H1 (cell line): ENCODE measurements around the gene DERL2. TPM values are rescaled to one million over a fixed set of nuclear protein-coding genes. Genes with fewer than 3 reads are reported as not detected.

Source experiments
- CTCF ChIA-PET: fragments of 300-600 bp; sonication (Branson Sonifier 250); formaldehyde crosslinking; loops from one replicate; lab custom pipeline; 2021; ENCODE audit not compliant: partially characterized antibody; lab: Charles Lee
- POLR2A ChIA-PET: fragments of 300-600 bp; sonication (Branson Sonifier 250); formaldehyde crosslinking; loops from one replicate; lab custom pipeline; 2021; ENCODE audit warnings: inconsistent platforms; ENCODE audit not compliant: partially characterized antibody; lab: Charles Lee
- DNase-seq, 2 experiments: peaks; one replicate each; pipeline versions ENCODE4 v3.0.0 to v3.0.0-alpha.2; 2010 to 2022; ENCODE audit warnings: low spot score in 2 of 2, low read depth in 1 of 2, mixed read lengths in 1 of 2
- FAIRE-seq: peaks from 2 replicates; lab custom pipeline; 2011; peaks lifted over from hg19 to GRCh38; lab: Jason Lieb, UNC
- H2AFZ ChIP-seq: 2 replicates; pipeline ENCODE4 v1.8.1; 2012; ENCODE audit warnings: low read length, inconsistent platforms
- H2AK5ac ChIP-seq: 2 replicates; pipeline ENCODE4 v1.6.1; 2013; ENCODE audit warnings: low read depth, low read length
- H2BK120ac ChIP-seq: replicated peaks from 2 replicates; pipeline ENCODE3; 2013; ENCODE audit warnings: low read depth, low read length, inconsistent platforms
- H2BK12ac ChIP-seq: 2 replicates; pipeline ENCODE4 v1.6.1; 2013; ENCODE audit warnings: low read depth, low read length
- H2BK15ac ChIP-seq: 2 replicates; pipeline ENCODE4 v1.6.1; 2013; ENCODE audit warnings: low read length
- H2BK20ac ChIP-seq: 2 replicates; pipeline ENCODE4 v1.6.1; 2013; ENCODE audit warnings: low read length
- H2BK5ac ChIP-seq: 2 replicates; pipeline ENCODE4 v1.6.1; 2013; ENCODE audit warnings: low read depth, low read length
- H3K14ac ChIP-seq: 2 replicates; pipeline ENCODE4 v1.6.1; 2013; ENCODE audit warnings: inconsistent platforms; ENCODE audit not compliant: insufficient read length
- H3K18ac ChIP-seq: 2 replicates; pipeline ENCODE4 v1.6.1; 2013; ENCODE audit warnings: low read length; ENCODE audit errors: extremely low read depth
- H3K23ac ChIP-seq: 2 replicates; pipeline ENCODE4 v1.6.1; 2013; ENCODE audit warnings: inconsistent platforms; ENCODE audit not compliant: insufficient read length
- H3K23me2 ChIP-seq: 2 replicates; pipeline ENCODE4 v1.6.1; 2013; ENCODE audit warnings: low read depth, low read length
- H3K27ac ChIP-seq: 2 replicates; pipeline ENCODE4 v1.6.1; 2011; ENCODE audit warnings: low read depth, low read length, inconsistent platforms
- H3K27me3 ChIP-seq, 4 experiments: replicated peaks in 1 of 4; 1 replicate in 1 of 4; 2 replicates in 3 of 4; pipeline versions ENCODE4 v1.6.1 to v1.8.1; 2011 to 2013; ENCODE audit warnings: low read length in 3 of 4, mild to moderate bottlenecking in 3 of 4, inconsistent platforms in 2 of 4, mixed read lengths in 2 of 4, moderate library complexity in 1 of 4; ENCODE audit not compliant: control insufficient read depth in 3 of 4, insufficient read depth in 3 of 4; ENCODE audit errors: extremely low read depth in 1 of 4
- H3K36me3 ChIP-seq, 4 experiments: 2 replicates each; pipeline versions ENCODE4 v1.6.1 to v1.8.1; 2011 to 2013; ENCODE audit warnings: mild to moderate bottlenecking in 4 of 4, low read length in 3 of 4, moderate library complexity in 2 of 4, control low read depth in 1 of 4, inconsistent platforms in 1 of 4; ENCODE audit not compliant: insufficient read depth in 4 of 4, control insufficient read depth in 2 of 4
- H3K4ac ChIP-seq: replicated peaks from 2 replicates; pipeline ENCODE3; 2013; ENCODE audit warnings: low read length, low read depth, mixed read lengths, inconsistent platforms; ENCODE audit not compliant: insufficient read length
- H3K4me1 ChIP-seq, 4 experiments: replicated peaks in 1 of 4; 1 replicate in 1 of 4; 2 replicates in 3 of 4; pipeline versions ENCODE4 v1.6.1 to v1.8.1; 2011 to 2013; ENCODE audit warnings: low read length in 3 of 4, inconsistent platforms in 2 of 4, mixed read lengths in 1 of 4; ENCODE audit not compliant: insufficient read depth in 4 of 4, control insufficient read depth in 3 of 4
- H3K4me2 ChIP-seq, 2 experiments: 2 replicates each; pipeline versions ENCODE4 v1.6.1 to v1.8.1; 2011 to 2013; ENCODE audit warnings: low read depth in 2 of 2, low read length in 2 of 2, control low read depth in 1 of 2, inconsistent platforms in 1 of 2, mild to moderate bottlenecking in 1 of 2; ENCODE audit not compliant: insufficient read depth in 1 of 2
- H3K4me3 ChIP-seq, 4 experiments: fragments of 200-600, 300-600 bp in 1 of 4; sonication (generic), shearing (Covaris generic), sonication (Bioruptor Twin) in 1 of 4; 2 replicates each; pipeline versions ENCODE4 v1.5.1 to v1.8.1; 2011 to 2016; ENCODE audit warnings: low read length in 4 of 4, low read depth in 3 of 4, control low read depth in 2 of 4, inconsistent platforms in 2 of 4, mild to moderate bottlenecking in 2 of 4, mixed read lengths in 1 of 4, moderate library complexity in 1 of 4; ENCODE audit not compliant: insufficient read depth in 2 of 4; ENCODE audit errors: extremely low read depth in 1 of 4
- H3K56ac ChIP-seq: replicated peaks from 2 replicates; pipeline ENCODE3; 2013; ENCODE audit warnings: low read depth, mild to moderate bottlenecking, mixed read lengths, low read length, inconsistent platforms; ENCODE audit not compliant: insufficient read length
- H3K79me1 ChIP-seq: 2 replicates; pipeline ENCODE4 v1.6.1; 2013; ENCODE audit warnings: low read depth, low read length, control low read depth
- H3K79me2 ChIP-seq, 2 experiments: 2 replicates each; pipeline versions ENCODE4 v1.6.1 to v1.8.1; 2012 to 2013; ENCODE audit warnings: low read length in 2 of 2, mild to moderate bottlenecking in 2 of 2, inconsistent platforms in 1 of 2; ENCODE audit not compliant: insufficient read depth in 2 of 2, control insufficient read depth in 1 of 2
- H3K9ac ChIP-seq, 4 experiments: replicated peaks in 1 of 4; 1 replicate in 1 of 4; 2 replicates in 3 of 4; pipeline versions ENCODE4 v1.6.1 to v1.8.1; 2011 to 2013; ENCODE audit warnings: low read depth in 3 of 4, low read length in 3 of 4, control low read depth in 2 of 4, mild to moderate bottlenecking in 2 of 4, moderate library complexity in 2 of 4, inconsistent platforms in 1 of 4; ENCODE audit errors: extremely low read depth in 1 of 4
- H3K9me3 ChIP-seq, 2 experiments: 2 replicates each; pipeline versions ENCODE4 v1.6.1 to v1.8.1; 2012 to 2013; ENCODE audit warnings: mild to moderate bottlenecking in 2 of 2, moderate library complexity in 2 of 2, control low read depth in 1 of 2, inconsistent platforms in 1 of 2, low read depth in 1 of 2, low read length in 1 of 2, mixed read lengths in 1 of 2; ENCODE audit not compliant: insufficient read depth in 2 of 2
- H4K20me1 ChIP-seq, 2 experiments: replicated peaks in 1 of 2; 2 replicates each; pipeline versions ENCODE3 to v1.8.1; 2011 to 2013; ENCODE audit warnings: inconsistent platforms in 2 of 2, low read length in 2 of 2, mild to moderate bottlenecking in 1 of 2; ENCODE audit not compliant: insufficient read depth in 2 of 2, control insufficient read depth in 1 of 2
- H4K5ac ChIP-seq: 2 replicates; pipeline ENCODE4 v1.6.1; 2013; ENCODE audit warnings: low read length, low read depth, mixed read lengths, inconsistent platforms; ENCODE audit not compliant: insufficient read length
- H4K8ac ChIP-seq: 2 replicates; pipeline ENCODE4 v1.8.0; 2013; ENCODE audit warnings: mild to moderate bottlenecking, moderate library complexity, low read length, inconsistent platforms; ENCODE audit not compliant: insufficient read depth; ENCODE audit errors: extremely low read depth
- H4K91ac ChIP-seq: replicated peaks from 2 replicates; pipeline ENCODE3; 2013; ENCODE audit warnings: low read length, mixed read lengths, inconsistent platforms; ENCODE audit not compliant: insufficient read length
- ASH2L ChIP-seq: fragments of 200-600, 300-600 bp; sonication (generic); IDR thresholded peaks from one replicate; pipeline ENCODE4 v1.7.1; 2017; ENCODE audit warnings: low read length
- ATF3 ChIP-seq: IDR thresholded peaks from 2 replicates; pipeline ENCODE4 v1.6.1; 2011; ENCODE audit warnings: low read depth, mild to moderate bottlenecking, low read length; ENCODE audit not compliant: insufficient read depth
- CEBPB ChIP-seq: IDR thresholded peaks from 2 replicates; pipeline ENCODE4 v1.6.1; 2012; ENCODE audit warnings: low read depth, low read length
- CTBP2 ChIP-seq: IDR thresholded peaks from 2 replicates; pipeline ENCODE4 v1.7.0; 2011; ENCODE audit warnings: borderline replicate concordance, mild to moderate bottlenecking, moderate library complexity, mixed read lengths, low read length; ENCODE audit not compliant: insufficient read depth, insufficient read length
- GTF2F1 ChIP-seq: IDR thresholded peaks from 2 replicates; pipeline ENCODE4 v1.6.1; 2012; ENCODE audit warnings: low read depth, low read length, improper control_type of control experiment, borderline replicate concordance
- JUND ChIP-seq: IDR thresholded peaks from 2 replicates; pipeline ENCODE4 v1.6.1; 2011; ENCODE audit warnings: mild to moderate bottlenecking, improper control_type of control experiment, low read length
- KDM5A ChIP-seq: fragments of 200-600 bp; IDR thresholded peaks from 2 replicates; pipeline ENCODE4 v1.7.1; 2012; ENCODE audit warnings: mild to moderate bottlenecking, low read length, inconsistent platforms, mixed read lengths
- NANOG ChIP-seq: IDR thresholded peaks from 2 replicates; pipeline ENCODE4 v1.6.1; 2011; ENCODE audit warnings: low read length, low read depth, mild to moderate bottlenecking, inconsistent platforms; ENCODE audit not compliant: insufficient read depth, poor library complexity, severe bottlenecking
- PHF8 ChIP-seq: fragments of 200-600 bp; sonication (generic); conservative IDR thresholded peaks from 2 replicates; pipeline ENCODE4 v1.7.1; 2012; ENCODE audit warnings: low read depth, mild to moderate bottlenecking, inconsistent platforms, low read length, moderate library complexity
- RAD21 ChIP-seq, 2 experiments: IDR thresholded peaks in 1 of 2; conservative IDR thresholded peaks in 1 of 2; 2 replicates each; pipeline ENCODE4 v1.6.1; 2011; ENCODE audit warnings: low read depth in 2 of 2, low read length in 2 of 2, improper control_type of control experiment in 1 of 2, inconsistent platforms in 1 of 2, mild to moderate bottlenecking in 1 of 2, moderate library complexity in 1 of 2
- ZNF274 ChIP-seq: IDR thresholded peaks from 2 replicates; pipeline ENCODE4 v1.7.0; 2012; ENCODE audit warnings: low read length, borderline replicate concordance; ENCODE audit errors: extremely low read depth
- WGBS, 2 experiments: shearing (Covaris generic) in 1 of 2; methylation state at CpG; one replicate each; pipeline versions ENCODE4 v1.1.6 to v1.1.7; 2013 to 2015; ENCODE audit warnings: low lambda C conversion rate in 2 of 2, mixed read lengths in 2 of 2, inconsistent platforms in 1 of 2, low coverage in 1 of 2, missing lambda C conversion rate in 1 of 2; ENCODE audit not compliant: insufficient replicate concordance in 2 of 2, insufficient coverage in 1 of 2, insufficient read length in 1 of 2; ENCODE audit errors: extremely low coverage in 1 of 2, missing lambda C conversion rate in 1 of 2; 5-methylcytosine and 5-hydroxymethylcytosine counted together
- polyA plus RNA-seq, 7 experiments: library from polyadenylated mRNA; depleted of rRNA in 3 of 7; stranded (reverse) in 5 of 7; unstranded in 2 of 7; fragments of >200 nt in 5 of 7; fragments of 200-250 nt in 2 of 7; gene quantifications; 1 replicate in 5 of 7; 2 replicates in 1 of 7; 4 replicates in 1 of 7; pipeline versions ENCODE4 v1.2.1 to v1.2.3, GENCODE V29; 2011 to 2013; ENCODE audit warnings: missing spikeins in 2 of 7, mixed read lengths in 2 of 7
- total RNA-seq: library from RNA; stranded (reverse); fragmentation: NEBNext Ultra II Directional; extraction: Animal tissue kit (Norgen Biotek cat#: 25700); gene quantifications from 2 replicates; pipeline ENCODE4 v1.2.1, GENCODE V29; 2021

Gene DERL2
- total and polyA plus RNA-seq, 2 of the 8 experiments (the other 6 are each of a cell fraction or from before 2014, with no cell fraction given): 55.3 to 58.4 TPM

- TF ChIP-seq GTF2F1: no peak
- no peak for TF ChIP-seq RAD21 (IDR thresholded peaks at IDR 0.05 in 1 of 2, conservative IDR thresholded peaks at IDR 0.05 in 1 of 2; ENCODE audit: low read depth in 2 of 2, low read length in 2 of 2)
- TF ChIP-seq ZNF274: no peak
- TF ChIP-seq CTBP2: no peak
- no peak for TF ChIP-seq KDM5A
- no peak for TF ChIP-seq CEBPB
- TF ChIP-seq PHF8: no peak
- TF ChIP-seq ATF3: no peak
- TF ChIP-seq ASH2L: no peak
- no peak for TF ChIP-seq JUND
- no peak for TF ChIP-seq NANOG
- no peak overlapping the region for H2BK5ac ChIP-seq
- no peak overlapping the region for H3K18ac ChIP-seq
- H4K91ac ChIP-seq: no peak overlapping the region
- peaks cover 20 to 49% of the 10 kb centered on the region in 2 experiments for H3K79me2 ChIP-seq
- H3K9ac ChIP-seq: no peak overlapping the region
- 97% methylated on average over 2 of the region's 2 CpGs; no CpG with 5 or more reads in 1 of the 2 experiments for WGBS, 2 experiments
- no peak overlapping the region for H2BK20ac ChIP-seq
- peaks cover 0 to 4% (median 2%) of the 10 kb centered on the region in 4 experiments; a peak in 3 of 7 replicates for H3K4me1 ChIP-seq
- H3K36me3 ChIP-seq: peaks cover 25 to 59% (median 48%) of the 10 kb centered on the region in 4 experiments
- peaks cover 5% of the 10 kb centered on the region for H3K23me2 ChIP-seq
- ChIA-PET POLR2A (interaction anchor here (0.5 to 13.1 kb wide), 4 partner anchors 19 to 81 kb away, joined by 3 to 228 read pairs (median 4); partner anchors contain the start of gene C1QBP), CTCF (interaction anchor here (0.9 to 3.4 kb wide), 2 partner anchors 8 to 17 kb away, joined by 3 to 13 read pairs; partner anchors contain the start of gene C1QBP)
- H3K27me3 ChIP-seq: no peaks in the 10 kb centered on the region
- no peak overlapping the region for H3K4me3 ChIP-seq
- no peaks in the 10 kb centered on the region for H3K9me3 ChIP-seq
- H3K23ac ChIP-seq: no peak overlapping the region
- peaks cover 3 to 4% of the 10 kb centered on the region in 2 experiments for H4K20me1 ChIP-seq
- no peak overlapping the region for H3K4ac ChIP-seq
- no peak overlapping the region for H3K56ac ChIP-seq
- no peak overlapping the region for H3K4me2 ChIP-seq
- no peak overlapping the region for H4K5ac ChIP-seq
- no peak overlapping the region for H4K8ac ChIP-seq
- H2AK5ac ChIP-seq: no peak overlapping the region
- H2AFZ ChIP-seq: no peak overlapping the region
- FAIRE-seq (no peak), DNase-seq (no peak)
- H3K79me1 ChIP-seq: peaks cover 9% of the 10 kb centered on the region; the same call in 1 of the 2 replicates
- H2BK15ac ChIP-seq: no peak overlapping the region
- no peak overlapping the region for H2BK120ac ChIP-seq
- no peak overlapping the region for H3K27ac ChIP-seq
- H2BK12ac ChIP-seq: no peak overlapping the region
- H3K14ac ChIP-seq: no peak overlapping the region
These were observed 63.5 kb downstream of the DERL2 start for GRCh38 chr17:5422505-5422904.
